Chondrocyte (in vitro differentiated cells): Measurements from ENCODE around the gene TRABD2A. TPM values are rescaled to one million over a fixed set of nuclear protein-coding genes. Genes with fewer than 3 reads are reported as not detected.

Source experiments
- DNase-seq: peaks from one replicate; pipeline ENCODE4 v3.0.0; 2021; ENCODE audit warnings: mixed read lengths, low spot score
- H3K27ac Mint-ChIP-seq: one replicate; pipeline ENCODE4 v1.8.0; 2021; ENCODE audit warnings: mild to moderate bottlenecking, moderate library complexity, mixed read lengths; ENCODE audit not compliant: unreplicated experiment
- H3K27me3 Mint-ChIP-seq: 2 replicates; pipeline ENCODE4 v1.8.0; 2021; ENCODE audit warnings: low read depth, mixed read lengths
- H3K36me3 Mint-ChIP-seq: 2 replicates; pipeline ENCODE4 v1.8.0; 2021; ENCODE audit warnings: low read depth, mixed read lengths
- H3K4me1 Mint-ChIP-seq: 2 replicates; pipeline ENCODE4 v1.8.0; 2021; ENCODE audit warnings: low read depth, mild to moderate bottlenecking, mixed read lengths
- H3K4me3 Mint-ChIP-seq: one replicate; pipeline ENCODE4 v1.8.0; 2021; ENCODE audit warnings: mild to moderate bottlenecking, moderate library complexity, mixed read lengths; ENCODE audit not compliant: unreplicated experiment
- H3K9me3 Mint-ChIP-seq: 2 replicates; pipeline ENCODE4 v1.8.0; 2021; ENCODE audit warnings: low read depth, mixed read lengths
- total RNA-seq: library from RNA; stranded (reverse); gene quantifications from 3 replicates; pipeline ENCODE4 v1.2.1, GENCODE V29; 2021
- TF ChIP-seq, protein P1 (sequence below): fragments of 200-600 bp; sonication (generic); IDR thresholded peaks from 2 replicates; pipeline ENCODE4 v1.5.0; 2021; ENCODE audit warnings: antibody characterized with exemption, mild to moderate bottlenecking, moderate library complexity

TRABD2A gene
- total RNA-seq, 1 donor from 2014 or later: 0.37 TPM

GRCh38 chr2:84800194-84800805 is 80.6 kb downstream of the TRABD2A start:
- H3K27ac Mint-ChIP-seq: no peak overlapping the region
- H3K4me3 Mint-ChIP-seq: no peak overlapping the region
- H3K9me3 Mint-ChIP-seq: peaks cover 12% of the 10 kb centered on the region
- H3K27me3 Mint-ChIP-seq: peaks cover 21% of the 10 kb centered on the region
- no peak for DNase-seq
- H3K36me3 Mint-ChIP-seq: no peaks in the 10 kb centered on the region
- TF ChIP-seq, protein P1, sequence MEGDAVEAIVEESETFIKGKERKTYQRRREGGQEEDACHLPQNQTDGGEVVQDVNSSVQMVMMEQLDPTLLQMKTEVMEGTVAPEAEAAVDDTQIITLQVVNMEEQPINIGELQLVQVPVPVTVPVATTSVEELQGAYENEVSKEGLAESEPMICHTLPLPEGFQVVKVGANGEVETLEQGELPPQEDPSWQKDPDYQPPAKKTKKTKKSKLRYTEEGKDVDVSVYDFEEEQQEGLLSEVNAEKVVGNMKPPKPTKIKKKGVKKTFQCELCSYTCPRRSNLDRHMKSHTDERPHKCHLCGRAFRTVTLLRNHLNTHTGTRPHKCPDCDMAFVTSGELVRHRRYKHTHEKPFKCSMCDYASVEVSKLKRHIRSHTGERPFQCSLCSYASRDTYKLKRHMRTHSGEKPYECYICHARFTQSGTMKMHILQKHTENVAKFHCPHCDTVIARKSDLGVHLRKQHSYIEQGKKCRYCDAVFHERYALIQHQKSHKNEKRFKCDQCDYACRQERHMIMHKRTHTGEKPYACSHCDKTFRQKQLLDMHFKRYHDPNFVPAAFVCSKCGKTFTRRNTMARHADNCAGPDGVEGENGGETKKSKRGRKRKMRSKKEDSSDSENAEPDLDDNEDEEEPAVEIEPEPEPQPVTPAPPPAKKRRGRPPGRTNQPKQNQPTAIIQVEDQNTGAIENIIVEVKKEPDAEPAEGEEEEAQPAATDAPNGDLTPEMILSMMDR: no peak
- no peaks in the 10 kb centered on the region for H3K4me1 Mint-ChIP-seq

DNA sequence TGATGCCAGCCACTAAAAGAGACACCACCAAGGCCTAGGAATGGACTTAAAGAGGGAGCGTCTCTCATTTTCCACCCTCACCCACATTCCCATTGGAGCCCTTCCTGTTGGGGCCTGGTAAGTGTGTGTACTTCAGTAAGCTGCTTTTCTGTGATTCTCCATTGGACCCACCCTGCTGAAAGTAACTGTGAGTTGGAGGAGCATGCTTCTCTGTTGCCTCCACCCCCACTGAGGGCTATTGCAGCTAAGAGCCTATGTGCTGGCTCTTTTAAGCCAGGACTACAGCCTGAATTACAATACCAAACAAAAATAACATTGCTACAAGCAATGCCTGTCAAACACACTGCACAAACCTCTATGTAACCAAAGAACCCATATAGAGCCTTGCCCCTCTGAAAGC is 81.1 kb downstream of the TRABD2A start:
- H3K9me3 Mint-ChIP-seq: peaks cover 12% of the 10 kb centered on the region
- peaks cover 21% of the 10 kb centered on the region for H3K27me3 Mint-ChIP-seq
- no peaks in the 10 kb centered on the region for H3K36me3 Mint-ChIP-seq
- no peak for DNase-seq
- TF ChIP-seq, protein P1: no peak
- no peaks in the 10 kb centered on the region for H3K4me1 Mint-ChIP-seq
- H3K4me3 Mint-ChIP-seq: no peak overlapping the region
- H3K27ac Mint-ChIP-seq: no peak overlapping the region

DNA sequence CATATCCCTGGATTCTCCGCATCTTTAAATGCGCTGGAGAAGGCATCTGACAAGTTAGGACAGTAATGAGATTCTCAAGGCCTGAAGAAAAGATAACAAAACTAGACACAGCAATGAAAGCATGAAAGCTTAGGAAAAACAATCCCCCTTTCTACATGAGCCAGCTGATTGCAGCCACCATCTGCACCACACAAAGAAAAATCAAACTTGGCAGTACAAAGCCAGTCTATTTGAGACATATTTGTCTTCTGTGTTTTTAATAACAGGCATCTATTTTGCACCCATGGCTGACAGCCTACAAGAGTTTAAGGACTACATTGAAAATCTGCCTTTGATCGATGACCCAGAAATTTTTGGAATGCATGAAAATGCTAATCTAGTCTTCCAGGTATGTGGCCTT is 83.6 kb downstream of the TRABD2A start:
- Mint-ChIP-seq H3K36me3 (no peaks in the 10 kb centered on the region), H3K4me3 (no peak overlapping the region), H3K27ac (no peak overlapping the region), H3K9me3 (peaks cover 11% of the 10 kb centered on the region), H3K4me1 (no peaks in the 10 kb centered on the region), H3K27me3 (peaks cover 14% of the 10 kb centered on the region)
- TF ChIP-seq, protein P1: no peak
- DNase-seq: no peak

DNA sequence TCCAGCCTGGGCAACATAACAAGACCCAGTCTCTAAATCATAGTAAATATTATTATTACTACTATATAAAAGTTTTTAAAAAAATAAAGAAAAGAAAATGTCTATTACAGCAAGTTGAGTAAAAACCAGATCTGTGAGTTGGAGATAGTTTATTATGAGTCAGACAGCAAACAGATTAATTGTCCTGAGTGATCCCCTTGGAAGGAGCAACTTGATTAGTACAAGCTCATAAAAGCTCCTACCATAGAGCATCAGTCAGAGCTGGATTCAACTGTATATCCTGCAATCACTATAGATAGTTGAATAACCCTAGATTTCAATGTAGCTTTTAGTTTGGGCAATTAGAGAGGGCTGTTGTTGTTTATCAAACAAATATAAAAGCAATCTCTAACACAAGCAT is 84.1 kb downstream of the TRABD2A start:
- no peaks in the 10 kb centered on the region for H3K36me3 Mint-ChIP-seq
- TF ChIP-seq, protein P1: no peak
- H3K27ac Mint-ChIP-seq: no peak overlapping the region
- H3K9me3 Mint-ChIP-seq: peaks cover 7% of the 10 kb centered on the region
- H3K4me3 Mint-ChIP-seq: no peak overlapping the region
- H3K27me3 Mint-ChIP-seq: peaks cover 9% of the 10 kb centered on the region
- no peaks in the 10 kb centered on the region for H3K4me1 Mint-ChIP-seq
- DNase-seq: no peak

DNA sequence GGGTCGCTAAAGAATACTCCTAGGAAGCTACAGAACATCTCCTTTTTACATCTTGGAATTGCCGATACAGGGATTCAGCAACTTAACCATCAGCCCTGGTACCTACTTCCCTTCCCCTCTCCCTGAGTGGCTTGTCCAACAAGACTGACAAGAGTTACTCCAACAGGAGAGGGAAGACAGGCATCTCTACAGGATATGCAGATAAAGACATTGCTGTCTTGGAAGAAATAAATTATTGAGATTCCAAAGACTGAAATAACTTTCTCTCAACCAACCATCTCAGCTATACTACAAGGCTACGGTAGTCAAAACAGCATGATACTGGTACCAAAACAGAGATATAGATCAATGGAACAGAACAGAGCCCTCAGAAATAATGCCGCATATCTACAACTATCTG is 87.2 kb downstream of the TRABD2A start:
- TF ChIP-seq, protein P1: no peak
- peaks cover 7% of the 10 kb centered on the region for H3K9me3 Mint-ChIP-seq
- peaks cover 12% of the 10 kb centered on the region for H3K27me3 Mint-ChIP-seq
- no peak overlapping the region for H3K4me3 Mint-ChIP-seq
- H3K27ac Mint-ChIP-seq: no peak overlapping the region
- H3K36me3 Mint-ChIP-seq: no peaks in the 10 kb centered on the region
- DNase-seq: no peak
- H3K4me1 Mint-ChIP-seq: no peaks in the 10 kb centered on the region
